ENCODE data around the gene PRDM8. TPM values are rescaled to one million over a fixed set of nuclear protein-coding genes. Genes with fewer than 3 reads are reported as not detected.

PRDM8 gene
- total RNA-seq, 4 donors from 2014 or later, result 3.5 to 12.6 (median 10.3) TPM

DNA sequence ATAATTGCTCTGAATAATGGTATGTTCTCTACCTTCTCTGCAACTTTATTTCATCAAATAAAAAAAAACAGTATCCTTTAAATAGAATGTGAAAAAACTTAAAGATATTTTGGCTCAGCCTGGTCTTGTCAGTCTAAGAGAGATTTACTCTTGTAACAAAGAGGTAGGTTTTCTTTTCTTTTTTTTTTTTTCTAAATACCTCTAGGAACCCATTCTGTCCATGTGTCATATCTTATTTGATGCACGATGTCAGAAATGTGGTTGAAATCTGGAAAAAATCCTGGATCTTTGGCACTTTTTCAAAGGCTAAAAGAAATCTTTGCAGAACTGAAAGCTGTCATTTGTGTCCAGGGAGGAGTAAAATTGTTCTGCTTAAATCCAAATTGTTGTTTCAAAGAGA lies 51.8 kb downstream of the PRDM8 start:
- WGBS, 2 donors, result 47 to 57% methylated on average over 1 of the region's 1 CpG
- TF ChIP-seq CTCF (IDR thresholded peaks at IDR 0.05) (no peak), POLR2A (IDR thresholded peaks at IDR 0.05) (no peak), EP300 (IDR thresholded peaks at IDR 0.05) (no peak)

DNA sequence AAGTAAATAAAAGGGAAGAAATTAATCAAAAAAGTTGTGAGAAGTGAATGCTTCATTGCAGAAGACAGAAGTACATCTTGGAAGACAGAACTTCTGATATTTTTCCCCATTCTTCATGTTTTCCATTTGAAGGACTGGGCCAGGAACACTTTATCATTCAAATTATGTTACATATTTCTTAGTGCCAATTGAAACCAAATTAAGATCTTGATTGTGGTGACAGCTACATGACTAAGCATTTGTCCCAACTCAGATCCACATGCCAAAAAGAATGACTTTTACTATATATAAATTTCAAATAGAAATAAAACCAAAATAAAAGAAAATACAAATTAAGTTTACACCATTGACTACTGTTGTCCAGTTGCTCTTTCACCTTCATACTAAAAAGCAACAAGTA lies 55.1 kb downstream of the PRDM8 start:
- Histone ChIP-seq H3K27me3 (peaks cover 0 to 5% of the 10 kb centered on the region in 2 donors), H3K36me3 (no peaks in the 10 kb centered on the region), H3K27ac (no peak overlapping the region), H3K9me3 (no peaks in the 10 kb centered on the region), H3K4me1 (no peaks in the 10 kb centered on the region), H3K4me3 (no peak overlapping the region)
- TF ChIP-seq EP300 (IDR thresholded peaks at IDR 0.05), result no peak
- no peak for TF ChIP-seq CTCF (IDR thresholded peaks at IDR 0.05)
- no peak for TF ChIP-seq POLR2A (IDR thresholded peaks at IDR 0.05)
- DNase-seq (ENCODE audit: low spot score in 2 of 2), result no peak

More for the DNA sequence above, 51.8 kb downstream of the PRDM8 start:
- no peak for DNase-seq (ENCODE audit: low spot score in 2 of 2)
- H3K4me1 ChIP-seq, result no peaks in the 10 kb centered on the region
- H3K4me3 ChIP-seq, result no peak overlapping the region
- no peaks in the 10 kb centered on the region for H3K27me3 ChIP-seq
- no peaks in the 10 kb centered on the region for H3K9me3 ChIP-seq
- H3K36me3 ChIP-seq, result no peaks in the 10 kb centered on the region
- no peak overlapping the region for H3K27ac ChIP-seq

DNA sequence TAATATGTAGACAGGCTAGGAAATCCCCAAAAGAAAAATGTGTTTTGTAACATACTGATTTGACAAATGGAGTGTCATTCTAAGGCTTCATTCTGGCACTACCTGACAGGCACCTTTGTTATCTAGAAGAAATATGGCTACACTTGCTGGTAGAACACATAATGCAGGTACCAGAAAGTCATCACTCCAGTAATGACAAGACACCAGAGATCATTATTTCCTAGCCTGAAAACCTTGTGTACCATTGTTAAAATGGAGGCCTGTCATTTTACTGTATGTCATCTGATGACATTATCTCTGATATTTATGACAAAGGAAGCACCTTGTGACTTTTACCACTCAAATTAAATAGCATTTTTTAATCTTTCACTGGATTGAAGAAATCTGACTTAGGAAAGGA lies 55.6 kb downstream of the PRDM8 start:
- Histone ChIP-seq H3K27ac (no peak overlapping the region), H3K4me3 (no peak overlapping the region), H3K9me3 (no peaks in the 10 kb centered on the region), H3K36me3 (no peaks in the 10 kb centered on the region), H3K4me1 (no peaks in the 10 kb centered on the region), H3K27me3 (peaks cover 0 to 10% of the 10 kb centered on the region in 2 donors)
- DNase-seq (ENCODE audit: low spot score in 2 of 2), result no peak
- TF ChIP-seq POLR2A (IDR thresholded peaks at IDR 0.05), result no peak
- TF ChIP-seq EP300 (IDR thresholded peaks at IDR 0.05), result no peak
- TF ChIP-seq CTCF (IDR thresholded peaks at IDR 0.05), result no peak

- TF ChIP-seq POLR2A (IDR thresholded peaks at IDR 0.05) (no peak), EP300 (IDR thresholded peaks at IDR 0.05) (no peak), CTCF (IDR thresholded peaks at IDR 0.05) (no peak)
- H3K27me3 ChIP-seq, result peaks cover 0 to 10% of the 10 kb centered on the region in 2 donors
- WGBS, 2 donors, result 48 to 74% methylated on average over 4 of the region's 4 CpGs
- H3K4me3 ChIP-seq, result no peak overlapping the region
- H3K9me3 ChIP-seq, result no peaks in the 10 kb centered on the region
- DNase-seq (ENCODE audit: low spot score in 2 of 2), result no peak
- H3K4me1 ChIP-seq, result no peaks in the 10 kb centered on the region
- no peak overlapping the region for H3K27ac ChIP-seq
- H3K36me3 ChIP-seq, result no peaks in the 10 kb centered on the region
Measured at GRCh38 chr4:80253510-80253909, 56.2 kb downstream of the PRDM8 start.

Other genes starting within 250 kb of the PRDM8 start
- gene ANTXR2, start 124.3 kb upstream of the PRDM8 start, total RNA-seq, result 100 to 1,000 TPM in 3 of 4 donors, 10 to 100 TPM in 1; 69.6 to 139 (median 118) TPM
- under 1 TPM in 1 of 4 donors, not detected in 3; 0.60 TPM for gene FGF5, start 69.2 kb downstream of the PRDM8 start, total RNA-seq
- gene CFAP299, start 138.2 kb downstream of the PRDM8 start, total RNA-seq, result under 1 TPM in 3 of 4 donors, not detected in 1; under 0.01 to 0.87 (median 0.39) TPM

Measured in tibial nerve (tissue), 4 donors.